Ureter (tissue), 1 donor: ENCODE data around the gene TMIE. TPM values are rescaled to one million over a fixed set of nuclear protein-coding genes. Genes with fewer than 3 reads are reported as not detected.
"Not testable (repeated sequence)": the region's sequence is repeated elsewhere in the genome, so short reads cannot be mapped to it uniquely, and the experiment has no call there.

Source experiments
- DNase-seq: peaks from one replicate; pipeline ENCODE4 v3.0.0-alpha.2; 2020; ENCODE audit warnings: low spot score
- total RNA-seq: library from RNA; stranded (reverse); gene quantifications from one replicate; pipeline ENCODE4 v1.2.4, GENCODE V29; 2023
- donor health status: DM: yes; HTN: yes; CAD: no.

TMIE gene
- total RNA-seq, 1 donor from 2014 or later, result 1.0 TPM

DNA sequence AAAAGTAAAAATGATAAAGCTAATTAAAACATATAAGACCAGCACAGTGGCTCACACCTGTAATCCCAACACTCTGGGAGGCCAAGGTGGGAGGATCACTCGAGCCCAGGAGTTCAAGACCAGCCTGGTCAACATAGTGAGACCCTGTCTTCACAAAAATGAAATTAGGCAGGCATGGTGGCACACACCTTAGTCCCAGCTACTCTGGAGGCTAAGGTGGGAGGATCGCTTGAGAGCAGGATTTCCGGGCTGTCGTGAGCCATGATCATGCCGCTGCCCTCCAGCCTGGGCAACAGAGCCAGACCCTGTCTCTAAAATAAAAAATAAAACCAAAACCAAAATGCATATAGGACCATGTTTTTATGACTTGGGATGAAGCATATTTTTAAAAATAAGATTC is 21.3 kb downstream of the TMIE start:
- DNase-seq, result no peak

DNA sequence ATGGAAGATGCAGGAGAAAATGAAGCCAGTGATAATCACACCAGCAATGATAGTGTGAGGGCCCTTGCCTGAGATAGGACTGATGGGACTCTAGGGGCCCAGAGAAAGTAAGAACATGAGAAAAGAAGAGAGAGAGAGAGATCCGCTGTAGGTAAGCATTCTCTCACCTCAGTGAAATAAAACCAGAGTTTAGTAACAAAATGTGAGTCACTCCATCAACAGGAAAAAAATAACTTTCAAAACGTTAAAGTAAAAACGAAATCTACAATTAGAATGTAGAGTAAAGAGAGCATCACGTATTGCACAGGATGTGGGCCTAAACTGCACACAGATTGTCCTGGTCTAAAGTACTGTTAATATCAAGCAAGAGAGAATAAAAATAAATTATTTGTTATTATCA is 23.2 kb downstream of the TMIE start:
- no peak for DNase-seq

DNA sequence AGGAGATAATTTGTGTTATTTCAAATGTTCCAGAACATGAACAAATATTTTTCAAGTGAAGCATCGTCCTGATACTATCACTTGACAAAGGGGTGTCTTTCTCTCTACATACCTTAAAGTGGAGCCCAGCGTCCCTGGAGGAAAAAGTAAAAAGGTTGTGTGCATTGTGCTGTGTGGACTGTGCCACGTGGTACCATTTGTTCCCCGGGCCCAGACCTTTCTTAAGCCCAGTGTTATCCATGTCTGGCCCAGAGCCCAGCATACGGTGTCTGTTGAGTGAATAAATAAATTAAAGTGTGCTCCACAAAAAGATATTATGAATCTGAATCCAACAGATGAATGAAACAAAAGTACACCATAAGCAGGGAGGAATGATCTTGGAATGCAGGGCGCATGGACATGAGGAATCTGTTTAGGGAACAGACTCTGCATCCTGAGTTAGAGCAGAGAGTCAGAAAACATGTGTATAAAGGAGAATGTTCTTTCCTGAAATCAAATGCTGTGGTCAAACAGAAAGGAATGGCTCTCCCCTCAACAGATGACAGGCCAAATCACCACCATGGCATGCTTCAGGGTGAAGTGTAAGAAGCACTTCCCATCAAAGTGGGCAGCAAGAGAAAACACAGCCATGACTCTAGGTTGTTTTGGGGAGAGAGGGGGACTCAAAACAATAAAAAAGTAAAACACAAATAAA is 24.6 kb downstream of the TMIE start:
- DNase-seq, result no peak

DNA sequence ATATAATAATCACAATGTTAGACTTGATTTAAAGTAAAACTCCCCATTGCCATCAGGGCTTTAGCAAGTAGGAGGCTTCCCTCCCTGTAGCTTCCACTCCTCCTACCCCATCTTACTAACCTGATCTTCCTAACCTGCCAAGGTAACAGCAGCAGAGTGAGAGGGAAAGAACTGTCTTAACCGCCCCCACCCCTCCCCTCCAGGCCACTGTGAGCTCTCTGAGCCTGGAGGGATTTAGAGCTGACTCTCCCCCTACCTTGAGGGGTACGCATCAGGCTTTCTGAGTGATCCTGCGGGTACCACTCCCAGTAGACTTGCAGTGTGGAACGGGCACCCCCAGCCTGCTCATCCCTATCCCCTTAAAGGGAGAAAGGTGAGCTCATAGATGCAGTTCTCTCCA is 27.8 kb downstream of the TMIE start:
- no peak for DNase-seq

DNA sequence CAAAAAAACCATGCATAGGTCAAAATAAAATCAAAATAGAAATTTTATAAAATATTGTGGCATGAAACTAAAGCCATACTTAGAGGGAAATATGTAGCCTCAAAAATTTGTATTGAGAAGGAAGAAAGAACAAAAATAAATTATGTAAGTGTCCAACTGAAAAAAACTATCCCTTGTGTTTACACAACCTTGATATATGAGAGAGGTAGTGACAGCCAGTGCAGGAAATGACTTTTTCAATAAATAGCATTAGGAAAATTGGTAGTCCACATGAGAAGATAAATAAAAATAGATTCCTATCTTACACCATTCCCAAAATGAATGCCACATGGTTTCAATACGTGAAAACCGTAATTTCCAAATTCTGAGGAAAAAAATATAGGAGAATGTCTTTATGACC is 29.6 kb downstream of the TMIE start:
- no peak for DNase-seq

DNA sequence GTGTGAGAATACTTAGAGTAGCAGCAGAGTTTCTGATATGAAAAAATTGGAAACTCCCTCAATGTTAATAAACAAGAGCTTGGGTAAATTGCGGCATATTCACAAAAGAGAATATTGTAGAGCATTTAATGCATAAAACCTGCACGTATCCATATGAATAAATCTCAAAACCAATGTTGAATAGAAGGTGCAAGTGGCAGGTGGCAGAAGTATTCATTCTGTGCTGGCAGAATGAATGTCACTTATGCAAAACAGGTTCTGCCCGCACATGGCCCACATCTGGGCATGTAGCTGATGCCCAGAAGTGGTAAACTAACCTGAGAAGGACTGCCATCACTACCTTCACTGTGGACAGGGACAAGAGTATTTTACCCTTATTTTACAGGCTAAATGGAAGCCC is 30.6 kb downstream of the TMIE start:
- DNase-seq, result no peak

DNA sequence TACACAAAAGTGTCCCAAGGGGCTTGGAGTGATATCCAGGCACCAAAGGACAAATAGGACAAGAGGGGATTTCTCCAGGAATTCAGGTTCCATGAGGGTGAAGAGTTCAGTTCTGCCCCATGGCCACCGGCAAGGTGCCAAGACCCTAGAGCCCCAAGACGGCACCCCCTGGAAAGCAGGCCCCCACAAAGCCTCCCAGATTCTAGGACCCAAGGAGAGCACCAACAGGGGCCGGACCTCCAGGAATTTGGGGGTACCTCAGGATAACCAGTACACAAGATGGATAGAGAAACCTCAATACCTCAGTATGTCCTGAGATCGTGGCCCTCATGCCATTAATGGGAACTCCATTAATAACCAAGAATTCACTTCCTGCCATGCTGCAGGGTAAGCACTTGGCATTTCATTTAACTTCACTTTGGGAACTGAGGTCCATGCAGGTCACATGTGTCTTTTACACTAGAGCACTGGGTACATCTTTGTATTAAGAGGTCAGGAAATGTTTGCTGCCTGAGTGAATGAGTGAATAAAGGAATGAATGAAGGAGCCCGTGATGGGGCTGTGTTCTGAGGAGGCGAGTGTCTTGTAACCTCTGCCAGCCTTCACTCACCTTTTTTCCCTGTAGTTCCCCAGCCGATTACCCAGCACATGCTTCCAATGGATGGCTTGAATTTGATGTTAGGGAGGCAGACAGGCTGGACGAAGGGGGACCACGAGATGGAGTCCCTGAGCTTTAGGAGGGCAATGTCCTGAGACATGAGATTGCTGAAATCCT is 32.0 kb downstream of the TMIE start:
- no peak for DNase-seq

DNA sequence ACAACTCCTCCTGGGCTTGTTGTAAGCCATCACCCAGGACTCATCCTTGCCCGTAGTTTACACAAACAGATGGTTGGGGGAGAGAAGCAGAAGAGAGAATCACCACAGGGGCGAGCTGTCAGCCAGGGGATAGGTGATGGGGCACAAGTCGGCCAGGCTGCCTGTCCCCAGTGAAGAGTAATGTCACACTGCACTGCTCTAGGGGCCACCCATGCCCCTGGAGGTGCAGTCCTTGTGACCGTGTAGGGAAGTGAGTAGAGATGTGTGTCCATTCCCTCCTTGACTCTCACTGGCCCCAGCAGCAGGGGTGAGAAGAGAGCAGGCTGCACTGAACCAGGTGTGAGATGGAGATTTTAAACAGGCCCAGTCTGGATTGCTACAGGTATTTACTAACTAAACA is 33.6 kb downstream of the TMIE start:
- no peak for DNase-seq

DNA sequence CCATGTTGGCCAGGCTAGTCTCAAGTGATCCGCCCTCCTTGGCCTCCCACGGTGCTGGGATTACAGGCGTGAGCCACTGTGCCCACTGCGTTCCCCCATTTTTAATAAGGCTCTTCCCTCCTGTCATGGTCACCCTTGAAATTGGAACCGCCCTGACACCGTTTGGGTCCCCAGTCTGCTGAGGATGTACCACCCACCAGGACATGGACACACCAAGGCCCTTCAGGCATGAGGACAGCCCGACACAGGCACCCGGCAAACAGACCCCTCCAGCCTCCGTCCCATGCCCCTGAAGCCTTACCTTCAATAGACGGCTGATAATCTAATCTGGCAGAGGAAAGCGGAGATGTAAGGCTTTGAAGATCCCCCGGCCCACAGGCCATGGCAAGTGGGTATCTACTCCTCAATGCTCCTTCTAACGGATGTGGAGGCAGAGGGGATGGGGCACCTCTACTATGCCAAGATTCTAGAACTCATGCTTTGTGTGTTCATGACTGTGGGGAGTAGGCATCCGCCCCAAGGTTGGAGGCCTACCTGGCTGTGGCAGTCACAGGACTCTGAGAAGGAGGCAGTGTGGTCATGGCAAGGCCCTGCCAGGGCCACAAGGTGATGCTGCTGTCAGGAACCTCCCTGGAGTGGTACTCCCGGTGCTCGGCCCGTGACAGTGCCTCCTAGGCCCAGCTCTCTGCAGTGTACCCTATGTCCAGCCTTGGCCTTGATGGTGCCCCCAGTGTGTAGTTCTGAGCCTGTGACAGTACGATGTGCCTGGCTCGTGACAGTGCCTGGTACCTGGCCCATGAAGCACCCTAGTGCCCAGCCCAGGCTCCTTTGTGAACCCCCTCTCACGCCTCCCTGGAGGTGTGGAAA is 35.0 kb downstream of the TMIE start:
- DNase-seq, result no peak

DNA sequence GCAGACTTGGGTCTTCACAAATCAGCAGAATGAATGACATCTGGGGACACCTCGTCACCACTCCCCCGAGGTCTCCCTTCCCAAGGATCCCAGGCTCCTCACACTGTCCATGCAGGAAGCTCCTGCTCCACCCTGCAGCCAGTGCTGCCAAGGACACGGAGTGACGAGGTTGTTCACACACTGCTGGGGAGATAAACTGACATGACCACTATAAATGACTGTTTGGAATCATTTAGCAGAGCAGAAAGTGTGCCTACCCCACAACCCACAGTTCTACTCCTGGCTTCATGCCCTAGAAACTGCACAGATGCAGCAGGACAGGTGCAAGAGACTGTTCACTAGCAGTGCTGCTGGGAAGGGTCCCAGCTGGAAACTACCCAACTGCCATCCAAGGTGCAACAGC is 36.1 kb downstream of the TMIE start:
- no peak for DNase-seq

DNA sequence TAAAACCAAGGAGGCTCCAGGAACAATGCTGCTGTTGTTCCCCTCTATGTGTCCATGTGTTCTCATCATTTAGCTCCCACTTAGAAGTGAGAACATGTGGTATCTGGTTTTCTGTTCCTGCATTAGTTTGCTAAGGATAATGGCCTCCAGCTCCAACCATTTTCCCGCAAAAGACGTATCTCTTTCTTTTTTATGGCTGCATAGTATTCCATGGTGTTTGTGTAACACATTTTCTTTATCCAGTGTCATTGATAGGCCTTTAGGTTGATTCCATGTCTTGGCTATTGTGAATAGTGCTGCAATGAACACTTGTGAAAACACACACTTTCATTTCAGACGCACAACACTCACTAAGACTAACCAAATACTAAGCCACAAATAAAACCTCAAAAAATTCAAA is 38.4 kb downstream of the TMIE start:
- DNase-seq, result not testable (repeated sequence)

DNA sequence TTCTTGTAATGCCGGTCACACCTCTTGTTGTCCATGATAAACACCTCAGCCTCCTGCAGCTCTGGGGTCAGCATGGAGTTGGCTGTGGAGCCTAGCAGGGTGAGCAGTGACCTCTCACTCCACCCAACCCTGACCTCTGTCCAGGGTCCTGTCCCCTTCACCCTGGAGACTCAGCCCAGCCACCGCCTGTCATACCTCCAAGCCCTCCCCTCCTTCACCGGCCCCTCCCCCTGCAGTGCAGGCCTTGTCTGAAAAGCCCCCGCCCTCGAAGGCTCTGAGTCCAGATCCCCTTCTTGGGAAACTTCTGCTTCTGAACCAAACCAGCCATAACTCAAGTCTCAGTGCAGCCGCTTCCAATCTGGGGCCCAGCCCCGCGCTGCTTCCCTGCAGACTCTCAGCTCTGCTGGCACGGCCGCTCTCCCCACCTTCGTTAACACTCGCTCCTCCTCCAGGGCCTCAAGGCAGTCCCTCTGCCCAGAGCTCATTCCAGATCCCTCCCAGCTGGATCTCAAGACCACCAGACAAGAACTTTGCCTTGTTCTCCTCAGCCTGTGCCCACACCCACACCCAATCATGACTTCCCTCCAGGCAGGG is 41.9 kb downstream of the TMIE start:
- DNase-seq, result no peak

DNA sequence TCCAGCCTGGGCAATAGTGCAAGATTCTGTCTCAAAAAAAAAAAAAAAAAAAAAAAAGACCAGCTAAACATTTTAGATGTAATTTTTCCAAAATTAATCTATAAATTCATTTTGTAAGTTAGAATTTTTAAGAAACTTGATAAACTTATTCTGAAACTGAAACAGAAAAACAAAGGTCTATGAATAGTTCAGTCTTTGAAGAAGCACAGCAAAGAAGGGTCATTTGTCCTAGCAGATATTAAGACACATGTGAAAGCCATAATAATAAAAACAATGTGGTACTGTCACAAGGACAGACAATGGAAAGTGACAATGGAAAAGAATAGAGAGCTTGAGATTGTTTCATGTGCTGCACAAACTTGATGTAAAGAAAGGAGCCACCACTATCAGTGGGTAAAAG is 45.5 kb downstream of the TMIE start:
- DNase-seq, result no peak

DNA sequence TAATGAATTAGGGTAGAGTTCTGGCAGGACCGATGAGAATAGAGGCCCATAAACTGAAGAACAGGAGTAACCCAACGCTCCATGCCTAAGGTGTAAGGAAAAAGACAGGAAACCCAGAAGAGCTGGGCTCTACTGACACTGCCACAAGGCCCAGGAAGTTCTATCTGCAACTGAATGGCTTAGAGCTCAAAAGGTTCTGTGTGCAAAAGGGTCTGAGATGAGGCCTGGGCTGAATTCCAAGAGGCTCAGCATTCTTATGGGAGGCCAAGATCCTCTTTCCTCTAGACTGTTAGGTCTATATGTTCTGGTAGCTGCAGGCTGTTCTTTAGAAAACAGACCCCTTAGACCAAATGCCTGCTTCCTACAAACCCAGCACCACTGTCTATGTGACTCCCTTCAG is 47.0 kb downstream of the TMIE start:
- no peak for DNase-seq

DNA sequence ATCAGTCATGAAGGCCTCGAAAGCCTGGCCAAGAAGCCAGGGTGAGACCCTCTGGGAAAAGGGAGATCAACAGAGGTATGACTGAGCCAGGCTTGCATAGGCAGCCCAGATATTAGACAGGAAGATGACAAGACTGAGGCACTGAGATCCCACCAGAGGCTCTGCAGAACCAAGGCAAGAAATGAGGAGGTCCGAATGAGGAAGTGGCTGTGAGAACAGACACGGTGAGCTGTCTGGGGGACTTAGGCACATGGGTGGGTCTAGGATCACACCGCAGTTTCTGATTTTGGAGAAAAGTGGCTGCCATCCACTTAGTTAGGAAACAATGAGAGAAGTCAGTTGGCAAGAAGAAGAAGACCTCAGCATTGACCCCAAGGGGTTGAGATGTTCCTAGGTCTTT is 47.9 kb downstream of the TMIE start:
- no peak for DNase-seq

DNA sequence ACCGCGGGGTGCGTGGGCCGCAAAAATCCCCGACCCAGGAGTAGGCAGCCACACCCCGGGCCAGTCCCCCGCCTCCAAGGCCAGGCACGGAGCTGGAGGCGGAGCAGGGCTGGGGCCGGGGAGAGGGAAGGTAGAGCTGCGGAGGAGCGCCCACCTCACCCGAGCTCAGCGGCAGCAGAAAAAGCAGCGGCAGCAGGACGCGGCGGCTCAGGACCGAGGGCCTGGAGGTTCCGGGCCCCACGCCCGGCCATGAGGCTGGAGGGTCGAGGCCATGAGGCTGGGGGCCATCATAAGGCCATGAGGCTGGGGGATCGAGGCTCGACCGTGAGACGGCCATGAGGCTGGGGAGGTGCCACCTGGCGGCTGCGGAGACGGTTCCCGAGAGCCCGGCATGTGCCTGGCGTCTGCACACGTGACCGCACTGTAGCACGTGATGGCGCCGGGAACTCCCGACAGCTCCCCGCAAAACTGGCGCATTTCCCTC is 49.4 kb downstream of the TMIE start:
- no peak for DNase-seq

DNA sequence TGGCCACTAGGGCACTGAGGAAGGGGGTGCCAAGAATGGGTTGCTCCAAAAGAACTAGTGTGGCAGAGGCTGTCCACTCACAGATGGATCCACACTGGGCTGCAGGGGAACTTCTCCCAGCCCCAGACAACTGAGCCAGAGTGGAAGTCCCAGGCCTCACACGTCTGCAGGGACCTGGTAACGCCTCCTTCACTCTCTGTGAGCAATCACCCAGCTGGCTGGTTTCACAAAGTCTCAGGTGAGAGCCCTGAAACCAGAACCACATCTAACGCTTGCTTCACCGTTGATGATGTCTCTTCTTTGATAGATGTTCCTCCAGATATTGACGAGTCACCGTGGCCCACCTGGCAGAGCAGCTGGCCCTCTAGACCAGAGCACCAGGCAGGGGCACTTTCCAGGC is 51.9 kb downstream of the TMIE start:
- not testable (repeated sequence) for DNase-seq

DNA sequence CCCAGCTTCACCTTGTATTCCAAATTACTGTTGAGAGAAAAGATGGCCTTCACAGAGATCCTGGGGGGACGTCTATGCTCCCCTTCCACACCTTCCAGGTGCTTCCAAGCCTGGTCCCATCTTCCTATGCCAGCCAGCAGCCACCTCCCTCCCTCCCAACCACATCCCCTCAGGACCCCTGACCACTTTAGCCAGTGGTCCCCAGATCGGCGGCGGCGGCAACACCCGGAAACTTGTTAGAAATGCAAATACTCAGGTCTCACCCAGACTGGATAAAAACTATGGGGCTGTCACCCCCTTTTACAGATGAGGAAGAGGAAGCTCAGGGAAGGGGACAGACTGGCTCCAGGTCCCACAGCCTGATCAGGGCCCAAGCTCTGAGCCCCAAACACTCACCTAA is 54.5 kb downstream of the TMIE start:
- DNase-seq, result no peak

DNA sequence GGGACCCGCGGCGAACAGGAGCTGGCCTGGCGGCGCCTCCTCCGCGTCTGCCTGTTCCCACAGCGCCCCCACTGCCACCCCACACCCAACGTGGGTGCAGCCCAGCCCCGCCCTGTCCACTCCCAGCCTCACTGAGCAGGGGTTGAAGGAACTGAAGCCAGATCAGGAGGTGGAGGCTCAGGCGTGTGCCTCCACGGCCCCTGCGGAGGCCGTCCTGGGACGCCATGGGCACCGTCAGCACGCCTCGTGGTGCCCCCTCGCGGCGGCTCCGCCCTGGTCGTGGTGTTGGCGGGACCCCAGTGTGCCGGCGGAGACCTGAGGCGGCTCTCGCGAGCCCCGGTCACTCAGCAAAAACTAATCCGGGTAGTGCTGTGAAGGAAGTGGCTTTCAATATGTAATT is 55.5 kb downstream of the TMIE start:
- DNase-seq, result no peak

DNA sequence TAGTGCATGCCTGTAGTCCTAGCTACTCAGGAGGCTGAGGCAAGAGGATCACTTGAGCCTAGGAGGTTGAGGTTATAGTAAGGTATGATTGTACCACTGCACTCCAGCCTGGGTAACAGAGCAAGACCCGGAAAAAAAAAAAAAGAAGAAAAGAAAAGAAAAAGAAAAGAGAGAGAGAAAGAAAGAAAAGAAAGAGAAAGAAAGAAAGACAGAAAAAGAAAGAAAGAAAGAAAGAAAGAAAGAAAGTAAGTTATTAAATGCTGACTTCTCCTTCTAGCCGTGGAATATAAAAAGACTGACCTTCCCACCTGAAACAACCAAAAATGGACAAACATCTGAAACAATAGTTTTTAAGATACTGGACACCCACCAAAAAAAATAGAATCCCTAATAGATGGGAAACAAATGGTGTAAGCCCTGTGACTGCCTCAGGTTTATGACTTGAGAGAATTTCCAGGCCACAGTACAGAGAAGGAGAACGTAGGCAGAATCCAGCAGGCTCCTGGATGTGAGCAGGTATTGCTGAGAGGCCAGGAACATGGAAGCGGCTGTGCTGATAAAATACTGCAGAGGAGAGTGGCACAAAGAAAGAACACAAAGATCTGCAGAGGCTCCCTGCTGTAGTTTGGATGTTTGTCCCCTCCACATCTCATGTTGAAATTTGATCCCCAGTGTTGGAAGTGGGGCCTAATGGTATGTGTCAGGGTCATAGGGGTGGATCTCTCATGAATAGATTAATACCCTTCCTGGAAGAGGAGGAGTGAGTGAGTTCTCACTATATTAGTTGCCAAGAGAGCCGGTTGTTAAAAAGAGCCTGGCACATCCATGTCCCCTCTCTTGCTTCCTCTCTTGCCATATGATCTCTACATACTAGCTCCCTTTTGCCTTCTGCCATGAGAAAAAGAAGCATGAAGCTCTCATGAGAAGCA is 58.3 kb downstream of the TMIE start:
- DNase-seq, result no peak
